SK-N-SH (cell line): Measurements from ENCODE around the gene ABLIM2. TPM values are rescaled to one million over a fixed set of nuclear protein-coding genes. Genes with fewer than 3 reads are reported as not detected.

Experiments used
- CTCF ChIA-PET: fragments of 300-600, 350-600 bp; formaldehyde crosslinking; extraction: SDS; loops from one replicate; lab custom pipeline; 2021; lab: Yijun Ruan, JAX
- POLR2A ChIA-PET: fragments of 350-600 bp; sonication (Branson Sonifier 250); formaldehyde crosslinking; extraction: SDS; loops from one replicate; lab custom pipeline; 2020; ENCODE audit warnings: antibody characterized with exemption, inconsistent platforms; lab: Yijun Ruan, JAX
- DNase-seq: peaks from one replicate; pipeline ENCODE4 v3.0.0; 2012
- H2AFZ ChIP-seq: fragments of 200-600 bp; sonication (generic); 2 replicates; pipeline ENCODE4 v1.8.1; 2016; ENCODE audit warnings: antibody characterized with exemption, mild to moderate bottlenecking, low read depth
- H3F3A ChIP-seq: fragments of 200-600 bp; sonication (generic); replicated peaks from 2 replicates; pipeline ENCODE3; 2016; ENCODE audit warnings: antibody characterized with exemption, mild to moderate bottlenecking; ENCODE audit not compliant: insufficient read depth
- H3K27ac ChIP-seq, 2 experiments: fragments of 200-500 bp in 1 of 2; fragments of 200-600 bp in 1 of 2; sonication (Bioruptor generic) in 1 of 2; sonication (generic), shearing (Covaris generic) in 1 of 2; 2 replicates each; pipeline versions ENCODE4 v1.5.1 to v1.6.1; 2014 to 2016; ENCODE audit warnings: low read depth in 2 of 2, inconsistent platforms in 1 of 2, low read length in 1 of 2, mild to moderate bottlenecking in 1 of 2, mixed read lengths in 1 of 2
- H3K27me3 ChIP-seq: fragments of 200-600 bp; sonication (generic), shearing (Covaris generic); 2 replicates; pipeline ENCODE4 v1.6.1; 2016; ENCODE audit warnings: mixed run types; ENCODE audit not compliant: insufficient read depth
- H3K36me3 ChIP-seq, 2 experiments: fragments of 200-500 bp in 1 of 2; fragments of 200-600 bp in 1 of 2; sonication (Bioruptor generic) in 1 of 2; sonication (generic) in 1 of 2; replicated peaks in 1 of 2; 2 replicates each; pipeline versions ENCODE3 to v1.5.1; 2014 to 2016; ENCODE audit warnings: low read length in 1 of 2, mild to moderate bottlenecking in 1 of 2; ENCODE audit not compliant: insufficient read depth in 2 of 2, control insufficient read depth in 1 of 2
- H3K4me1 ChIP-seq, 2 experiments: fragments of 200-500 bp in 1 of 2; fragments of 200-600 bp in 1 of 2; sonication (Bioruptor generic) in 1 of 2; sonication (generic), shearing (Covaris generic) in 1 of 2; 2 replicates each; pipeline versions ENCODE4 v1.5.1 to v1.6.1; 2014 to 2016; ENCODE audit warnings: low read depth in 1 of 2, low read length in 1 of 2, mixed run types in 1 of 2; ENCODE audit not compliant: insufficient read depth in 2 of 2, control insufficient read depth in 1 of 2
- H3K4me2 ChIP-seq: fragments of 200-600 bp; sonication (generic), shearing (Covaris generic); 2 replicates; pipeline ENCODE4 v1.6.1; 2017; ENCODE audit warnings: mixed run types
- H3K4me3 ChIP-seq, 2 experiments: fragments of 200-500 bp in 1 of 2; fragments of 200-600 bp in 1 of 2; sonication (Bioruptor generic) in 1 of 2; sonication (generic), shearing (Covaris generic) in 1 of 2; 2 replicates each; pipeline versions ENCODE4 v1.5.1 to v1.8.1; 2014 to 2016; ENCODE audit warnings: low read depth in 2 of 2, inconsistent platforms in 1 of 2, low read length in 1 of 2, mild to moderate bottlenecking in 1 of 2, mixed read lengths in 1 of 2, moderate library complexity in 1 of 2
- H3K79me2 ChIP-seq: fragments of 200-600 bp; sonication (generic); 2 replicates; pipeline ENCODE4 v1.8.1; 2017; ENCODE audit warnings: mild to moderate bottlenecking; ENCODE audit not compliant: insufficient read depth
- H3K9ac ChIP-seq: fragments of 200-600 bp; sonication (generic); 2 replicates; pipeline ENCODE4 v1.6.1; 2017; ENCODE audit warnings: mixed run types
- H3K9me2 ChIP-seq: fragments of 200-600 bp; sonication (generic); 2 replicates; pipeline ENCODE4 v1.6.1; 2017; ENCODE audit warnings: mixed run types
- H3K9me3 ChIP-seq: fragments of 200-600 bp; sonication (generic); 2 replicates; pipeline ENCODE4 v1.6.1; 2017; ENCODE audit warnings: mixed run types, mild to moderate bottlenecking, moderate library complexity
- H4K20me1 ChIP-seq: fragments of 200-600 bp; sonication (generic); 2 replicates; pipeline ENCODE4 v1.6.1; 2017; ENCODE audit warnings: mild to moderate bottlenecking, mixed run types; ENCODE audit not compliant: insufficient read depth
- EZH2phosphoT487 ChIP-seq: fragments of 200-600 bp; sonication (generic); IDR thresholded peaks from 2 replicates; pipeline ENCODE4 v1.6.1; 2017; ENCODE audit warnings: low read depth, mixed run types, mild to moderate bottlenecking, antibody characterized with exemption, moderate library complexity, borderline replicate concordance
- MXI1 ChIP-seq: IDR thresholded peaks from 2 replicates; pipeline ENCODE4 v1.6.1; 2012; ENCODE audit warnings: mild to moderate bottlenecking, low read depth, low read length, improper control_type of control experiment
- RAD21 ChIP-seq: IDR thresholded peaks from 2 replicates; pipeline ENCODE4 v1.6.1; 2012; ENCODE audit warnings: mild to moderate bottlenecking, low read length
- SMC3 ChIP-seq: IDR thresholded peaks from 2 replicates; pipeline ENCODE4 v1.6.1; 2012; ENCODE audit warnings: low read depth, low read length, improper control_type of control experiment
- TAF1 ChIP-seq: IDR thresholded peaks from 2 replicates; pipeline ENCODE4 v1.6.1; 2012; ENCODE audit warnings: low read depth, mild to moderate bottlenecking, low read length, moderate library complexity, borderline replicate concordance
- WGBS: methylation state at CpG from one replicate; pipeline ENCODE4 v1.1.6; 2017; ENCODE audit warnings: low lambda C conversion rate; 5-methylcytosine and 5-hydroxymethylcytosine counted together
- polyA plus RNA-seq, 3 experiments: library from polyadenylated mRNA; depleted of rRNA; stranded (reverse); fragments of >200 nt; gene quantifications; 2 replicates each; pipeline ENCODE4 v1.2.3, GENCODE V29; 2012
- TF ChIP-seq, protein P1 (sequence below): fragments of 200-600 bp; sonication (generic); IDR thresholded peaks from 2 replicates; pipeline ENCODE4 v1.6.1; 2017; ENCODE audit warnings: antibody characterized with exemption, mild to moderate bottlenecking, moderate library complexity
- TF ChIP-seq, protein P2 (sequence below): IDR thresholded peaks from 2 replicates; pipeline ENCODE4 v1.6.1; 2012; ENCODE audit warnings: mild to moderate bottlenecking, low read depth, low read length, moderate library complexity
- TF ChIP-seq, protein P3 (sequence below): IDR thresholded peaks from 2 replicates; pipeline ENCODE4; 2012

Gene ABLIM2
- polyA plus RNA-seq, 1 of the 3 experiments (the other 2 are of a cell fraction), result 0.53 TPM

DNA sequence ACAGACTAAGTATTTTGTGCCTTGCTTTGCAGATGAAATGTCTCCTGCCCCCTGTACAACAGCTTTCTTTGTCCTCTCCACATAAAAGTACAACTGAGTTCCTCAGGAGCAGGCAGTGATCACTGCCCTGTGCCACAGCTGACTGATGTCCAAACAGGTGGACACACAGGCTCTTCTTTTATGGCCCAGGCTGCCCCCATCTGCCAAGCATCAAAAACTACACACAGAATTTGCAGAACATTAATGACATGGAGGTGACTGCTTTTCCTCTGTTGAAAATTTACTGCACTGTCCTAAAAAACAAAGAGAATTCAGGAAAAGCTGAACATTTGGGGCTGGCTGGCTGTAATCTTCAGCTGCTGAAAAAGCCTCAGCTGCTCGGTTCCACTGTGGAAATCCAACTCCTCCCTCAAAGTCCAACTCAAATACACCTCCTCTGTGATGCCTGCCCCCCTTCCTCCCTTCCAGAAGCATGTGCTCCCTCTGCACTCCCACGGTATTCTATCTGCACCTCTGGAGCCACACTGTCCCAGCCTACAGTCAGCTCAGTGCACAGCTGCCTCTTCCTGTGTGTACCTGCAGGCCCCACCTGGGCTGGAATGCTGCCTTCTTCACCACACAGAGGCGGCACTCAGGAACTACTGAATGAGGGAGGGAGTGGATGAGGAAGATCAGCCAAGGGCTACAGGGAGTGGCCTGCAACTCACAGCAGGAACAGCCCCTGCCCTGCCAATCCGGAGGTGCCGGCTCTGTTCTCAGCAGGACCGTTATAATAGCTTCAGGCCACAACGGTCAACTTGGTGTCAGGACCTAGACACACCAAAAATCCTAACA lies 229.3 kb downstream of the ABLIM2 start:
- H3K36me3 ChIP-seq, result peaks cover 0 to 49% of the 10 kb centered on the region in 2 experiments
- H3K9me2 ChIP-seq, result no peaks in the 10 kb centered on the region
- H3K4me3 ChIP-seq, result no peak overlapping the region
- peak; percentile 70 for TF ChIP-seq SMC3
- no peak for TF ChIP-seq TAF1
- TF ChIP-seq, protein P1, sequence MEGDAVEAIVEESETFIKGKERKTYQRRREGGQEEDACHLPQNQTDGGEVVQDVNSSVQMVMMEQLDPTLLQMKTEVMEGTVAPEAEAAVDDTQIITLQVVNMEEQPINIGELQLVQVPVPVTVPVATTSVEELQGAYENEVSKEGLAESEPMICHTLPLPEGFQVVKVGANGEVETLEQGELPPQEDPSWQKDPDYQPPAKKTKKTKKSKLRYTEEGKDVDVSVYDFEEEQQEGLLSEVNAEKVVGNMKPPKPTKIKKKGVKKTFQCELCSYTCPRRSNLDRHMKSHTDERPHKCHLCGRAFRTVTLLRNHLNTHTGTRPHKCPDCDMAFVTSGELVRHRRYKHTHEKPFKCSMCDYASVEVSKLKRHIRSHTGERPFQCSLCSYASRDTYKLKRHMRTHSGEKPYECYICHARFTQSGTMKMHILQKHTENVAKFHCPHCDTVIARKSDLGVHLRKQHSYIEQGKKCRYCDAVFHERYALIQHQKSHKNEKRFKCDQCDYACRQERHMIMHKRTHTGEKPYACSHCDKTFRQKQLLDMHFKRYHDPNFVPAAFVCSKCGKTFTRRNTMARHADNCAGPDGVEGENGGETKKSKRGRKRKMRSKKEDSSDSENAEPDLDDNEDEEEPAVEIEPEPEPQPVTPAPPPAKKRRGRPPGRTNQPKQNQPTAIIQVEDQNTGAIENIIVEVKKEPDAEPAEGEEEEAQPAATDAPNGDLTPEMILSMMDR, result peak; percentile 50
- TF ChIP-seq, protein P2, sequence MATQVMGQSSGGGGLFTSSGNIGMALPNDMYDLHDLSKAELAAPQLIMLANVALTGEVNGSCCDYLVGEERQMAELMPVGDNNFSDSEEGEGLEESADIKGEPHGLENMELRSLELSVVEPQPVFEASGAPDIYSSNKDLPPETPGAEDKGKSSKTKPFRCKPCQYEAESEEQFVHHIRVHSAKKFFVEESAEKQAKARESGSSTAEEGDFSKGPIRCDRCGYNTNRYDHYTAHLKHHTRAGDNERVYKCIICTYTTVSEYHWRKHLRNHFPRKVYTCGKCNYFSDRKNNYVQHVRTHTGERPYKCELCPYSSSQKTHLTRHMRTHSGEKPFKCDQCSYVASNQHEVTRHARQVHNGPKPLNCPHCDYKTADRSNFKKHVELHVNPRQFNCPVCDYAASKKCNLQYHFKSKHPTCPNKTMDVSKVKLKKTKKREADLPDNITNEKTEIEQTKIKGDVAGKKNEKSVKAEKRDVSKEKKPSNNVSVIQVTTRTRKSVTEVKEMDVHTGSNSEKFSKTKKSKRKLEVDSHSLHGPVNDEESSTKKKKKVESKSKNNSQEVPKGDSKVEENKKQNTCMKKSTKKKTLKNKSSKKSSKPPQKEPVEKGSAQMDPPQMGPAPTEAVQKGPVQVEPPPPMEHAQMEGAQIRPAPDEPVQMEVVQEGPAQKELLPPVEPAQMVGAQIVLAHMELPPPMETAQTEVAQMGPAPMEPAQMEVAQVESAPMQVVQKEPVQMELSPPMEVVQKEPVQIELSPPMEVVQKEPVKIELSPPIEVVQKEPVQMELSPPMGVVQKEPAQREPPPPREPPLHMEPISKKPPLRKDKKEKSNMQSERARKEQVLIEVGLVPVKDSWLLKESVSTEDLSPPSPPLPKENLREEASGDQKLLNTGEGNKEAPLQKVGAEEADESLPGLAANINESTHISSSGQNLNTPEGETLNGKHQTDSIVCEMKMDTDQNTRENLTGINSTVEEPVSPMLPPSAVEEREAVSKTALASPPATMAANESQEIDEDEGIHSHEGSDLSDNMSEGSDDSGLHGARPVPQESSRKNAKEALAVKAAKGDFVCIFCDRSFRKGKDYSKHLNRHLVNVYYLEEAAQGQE, result no peak
- 0 out of 2 replicates have a peak, but pooled peaks have one; percentile 19 for TF ChIP-seq MXI1
- TF ChIP-seq, protein P3, sequence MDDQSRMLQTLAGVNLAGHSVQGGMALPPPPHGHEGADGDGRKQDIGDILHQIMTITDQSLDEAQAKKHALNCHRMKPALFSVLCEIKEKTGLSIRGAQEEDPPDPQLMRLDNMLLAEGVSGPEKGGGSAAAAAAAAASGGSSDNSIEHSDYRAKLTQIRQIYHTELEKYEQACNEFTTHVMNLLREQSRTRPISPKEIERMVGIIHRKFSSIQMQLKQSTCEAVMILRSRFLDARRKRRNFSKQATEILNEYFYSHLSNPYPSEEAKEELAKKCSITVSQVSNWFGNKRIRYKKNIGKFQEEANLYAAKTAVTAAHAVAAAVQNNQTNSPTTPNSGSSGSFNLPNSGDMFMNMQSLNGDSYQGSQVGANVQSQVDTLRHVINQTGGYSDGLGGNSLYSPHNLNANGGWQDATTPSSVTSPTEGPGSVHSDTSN, result no peak
- no peak for TF ChIP-seq EZH2phosphoT487
- TF ChIP-seq RAD21, result peak; percentile 88
- H3K4me2 ChIP-seq, result no peak overlapping the region
- H4K20me1 ChIP-seq, result peaks cover 100% of the 10 kb centered on the region
- no peaks in the 10 kb centered on the region for H3K27me3 ChIP-seq
- no peak overlapping the region for H2AFZ ChIP-seq
- peak; percentile 66 for DNase-seq
- ChIA-PET CTCF (interaction anchor here (0.6 to 11.3 kb wide), 53 partner anchors 9 to 182 kb away, joined by 3 to 231 read pairs (median 4); partner anchors contain the start of gene AFAP1), POLR2A (interaction anchor here (0.6 kb wide), 1 partner anchor 18 kb away, joined by 3 read pairs; no protein-coding TSS in a partner anchor)
- H3K27ac ChIP-seq, result peak overlapping the region; percentile 23 to 66; a peak in 3 of 4 replicates
- H3K9me3 ChIP-seq, result no peaks in the 10 kb centered on the region
- H3K4me1 ChIP-seq, result peaks cover 21 to 26% of the 10 kb centered on the region in 2 experiments; a peak in 3 of 4 replicates
- WGBS, result 36% methylated on average over 5 of the region's 7 CpGs
- H3K9ac ChIP-seq, result no peak overlapping the region
- peaks cover 100% of the 10 kb centered on the region for H3K79me2 ChIP-seq
- peaks cover 28% of the 10 kb centered on the region for H3F3A ChIP-seq
